A673 (cell line): ENCODE measurements around the gene ZNF317. TPM values are rescaled to one million over a fixed set of nuclear protein-coding genes. Genes with fewer than 3 reads are reported as not detected.

Experiments used
- BruUV-seq: library from RNA; stranded (reverse); fragments of 400-500 nt; replicated peaks from 2 replicates; lab custom pipeline; 2021; lab: Mats Ljungman, UMichigan
- CTCF ChIA-PET: fragments of 300-600 bp; sonication (Branson Sonifier 250); formaldehyde crosslinking; loops from one replicate; lab custom pipeline; 2022; ENCODE audit warnings: antibody characterized with exemption; lab: Charles Lee
- POLR2A ChIA-PET: fragments of 300-600 bp; sonication (Branson Sonifier 250); formaldehyde crosslinking; loops from one replicate; lab custom pipeline; 2022; ENCODE audit warnings: antibody characterized with exemption; ENCODE audit not compliant: low non-redundant PET; lab: Charles Lee
- DNase-seq: peaks from one replicate; pipeline ENCODE4 v3.0.0-alpha.2; 2015; ENCODE audit warnings: low spot score
- H3K27ac ChIP-seq: fragments of 200-600 bp; sonication (generic); 2 replicates; pipeline ENCODE4 v1.5.1; 2016; ENCODE audit warnings: mixed run types, low read depth, mild to moderate bottlenecking, mixed read lengths, antibody characterized with exemption, low read length; ENCODE audit not compliant: poor library complexity, severe bottlenecking
- H3K27me3 ChIP-seq: fragments of 200-600 bp; sonication (generic); replicated peaks from 2 replicates; pipeline ENCODE4 v1.6.1; 2017; ENCODE audit warnings: mixed run types, low read depth, mild to moderate bottlenecking, mixed read lengths, antibody characterized with exemption, low read length; ENCODE audit not compliant: insufficient read depth, poor library complexity
- H3K36me3 ChIP-seq: fragments of 200-600 bp; sonication (generic); 2 replicates; pipeline ENCODE4 v1.6.1; 2016; ENCODE audit warnings: mixed run types, mild to moderate bottlenecking, mixed read lengths, antibody characterized with exemption, low read length; ENCODE audit not compliant: insufficient read depth, poor library complexity, severe bottlenecking
- H3K4me1 ChIP-seq: fragments of 200-600 bp; sonication (generic); 2 replicates; pipeline ENCODE4 v1.6.1; 2017; ENCODE audit warnings: mixed run types, mild to moderate bottlenecking, mixed read lengths, antibody characterized with exemption, low read length; ENCODE audit not compliant: insufficient read depth, poor library complexity, severe bottlenecking
- H3K4me3 ChIP-seq: fragments of 200-600 bp; sonication (generic); 2 replicates; pipeline ENCODE4 v1.5.1; 2016; ENCODE audit warnings: low read depth, mixed run types, mild to moderate bottlenecking, mixed read lengths, low read length; ENCODE audit not compliant: poor library complexity, severe bottlenecking
- H3K9me3 ChIP-seq: fragments of 200-600 bp; sonication (generic); 2 replicates; pipeline ENCODE4 v1.6.1; 2016; ENCODE audit warnings: mixed run types, low read depth, mild to moderate bottlenecking, mixed read lengths, antibody characterized with exemption, low read length; ENCODE audit not compliant: poor library complexity, severe bottlenecking
- EZH2 ChIP-seq: fragments of 200-600 bp; sonication (generic); IDR thresholded peaks from 2 replicates; pipeline ENCODE4 v1.6.1; 2017; ENCODE audit warnings: borderline replicate concordance, low read depth, mild to moderate bottlenecking, mixed read lengths, antibody characterized with exemption, low read length; ENCODE audit not compliant: poor library complexity, severe bottlenecking
- intact Hi-C: fragments of 100-400 bp; cut with micrococcal nuclease; formaldehyde crosslinking; loops from one replicate; pipeline ENCODE4 v1.10.0; 2022; ENCODE audit not compliant: unreplicated experiment
- total RNA-seq: library from RNA; stranded (reverse); gene quantifications from 2 replicates; pipeline ENCODE4 v1.2.3, GENCODE V29; 2021
- TF ChIP-seq, protein P1 (sequence below): fragments of 300-800, 200-600 bp; sonication (generic); conservative IDR thresholded peaks from 2 replicates; pipeline ENCODE4 v1.5.1; 2017; ENCODE audit warnings: low read depth, mild to moderate bottlenecking, antibody characterized with exemption, low read length, moderate library complexity, mixed read lengths

The ZNF317 gene
- total RNA-seq, 1 experiment from 2014 or later = 50.6 TPM

- TF ChIP-seq, protein P1, sequence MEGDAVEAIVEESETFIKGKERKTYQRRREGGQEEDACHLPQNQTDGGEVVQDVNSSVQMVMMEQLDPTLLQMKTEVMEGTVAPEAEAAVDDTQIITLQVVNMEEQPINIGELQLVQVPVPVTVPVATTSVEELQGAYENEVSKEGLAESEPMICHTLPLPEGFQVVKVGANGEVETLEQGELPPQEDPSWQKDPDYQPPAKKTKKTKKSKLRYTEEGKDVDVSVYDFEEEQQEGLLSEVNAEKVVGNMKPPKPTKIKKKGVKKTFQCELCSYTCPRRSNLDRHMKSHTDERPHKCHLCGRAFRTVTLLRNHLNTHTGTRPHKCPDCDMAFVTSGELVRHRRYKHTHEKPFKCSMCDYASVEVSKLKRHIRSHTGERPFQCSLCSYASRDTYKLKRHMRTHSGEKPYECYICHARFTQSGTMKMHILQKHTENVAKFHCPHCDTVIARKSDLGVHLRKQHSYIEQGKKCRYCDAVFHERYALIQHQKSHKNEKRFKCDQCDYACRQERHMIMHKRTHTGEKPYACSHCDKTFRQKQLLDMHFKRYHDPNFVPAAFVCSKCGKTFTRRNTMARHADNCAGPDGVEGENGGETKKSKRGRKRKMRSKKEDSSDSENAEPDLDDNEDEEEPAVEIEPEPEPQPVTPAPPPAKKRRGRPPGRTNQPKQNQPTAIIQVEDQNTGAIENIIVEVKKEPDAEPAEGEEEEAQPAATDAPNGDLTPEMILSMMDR = no peak
- TF ChIP-seq EZH2 = no peak
- H3K9me3 ChIP-seq = peaks cover 67% of the 10 kb centered on the region
- peaks cover 34% of the 10 kb centered on the region for H3K36me3 ChIP-seq
- intact Hi-C loops = no loop called here
- POLR2A ChIA-PET = no interaction called here
- H3K27ac ChIP-seq = no peak overlapping the region
- CTCF ChIA-PET = no interaction called here
- no peak for DNase-seq
- H3K4me1 ChIP-seq = no peaks in the 10 kb centered on the region
- no peaks in the 10 kb centered on the region for H3K27me3 ChIP-seq
- H3K4me3 ChIP-seq = no peak overlapping the region
- no TSS peak for BruUV-seq
Observed at GRCh38 chr19:9148697-9149096, 8.5 kb downstream of the ZNF317 start.

GRCh38 chr19:9149997-9150396, 9.8 kb downstream of the ZNF317 start:
- Histone ChIP-seq H3K27ac (no peak overlapping the region), H3K4me3 (no peak overlapping the region), H3K36me3 (peaks cover 34% of the 10 kb centered on the region), H3K27me3 (no peaks in the 10 kb centered on the region), H3K4me1 (no peaks in the 10 kb centered on the region), H3K9me3 (peaks cover 62% of the 10 kb centered on the region)
- intact Hi-C loops = no loop called here
- TF ChIP-seq EZH2 = no peak
- TF ChIP-seq, protein P1 = no peak
- ChIA-PET CTCF (no interaction called here), POLR2A (no interaction called here)
- no TSS peak for BruUV-seq
- DNase-seq = no peak

DNA sequence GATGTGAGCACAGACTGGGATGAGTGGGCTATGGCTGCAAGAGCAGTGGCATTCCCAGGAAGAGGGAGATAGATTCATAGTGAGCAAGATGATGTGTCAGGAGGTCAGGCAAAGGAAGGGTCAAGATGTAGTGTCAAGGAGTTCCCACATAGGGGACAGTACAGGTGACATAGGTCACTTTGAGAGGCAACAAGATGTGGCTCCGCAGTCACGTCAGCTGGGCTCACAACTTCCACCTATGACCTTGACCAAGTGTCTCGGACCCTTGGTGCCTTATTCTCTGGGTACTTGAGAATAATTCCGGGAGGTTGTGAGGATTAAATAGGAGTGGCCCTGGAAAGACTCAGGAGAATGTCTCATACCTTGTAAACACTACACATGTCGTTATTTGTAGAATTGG, 10.5 kb downstream of the ZNF317 start:
- Histone ChIP-seq H3K27me3 (no peaks in the 10 kb centered on the region), H3K9me3 (peaks cover 58% of the 10 kb centered on the region), H3K4me3 (no peak overlapping the region), H3K27ac (no peak overlapping the region), H3K36me3 (peaks cover 36% of the 10 kb centered on the region), H3K4me1 (no peaks in the 10 kb centered on the region)
- POLR2A ChIA-PET = no interaction called here
- no peak for DNase-seq
- TF ChIP-seq, protein P1 = no peak
- no peak for TF ChIP-seq EZH2
- no TSS peak for BruUV-seq
- CTCF ChIA-PET = no interaction called here
- intact Hi-C loops = no loop called here
